ENCODE results near the gene NMD3.

- TF ChIP-seq CTCF (IDR thresholded peaks at IDR 0.05; ENCODE audit: insufficient read depth, low read length) (no peak), POLR2AphosphoS5 (IDR thresholded peaks at IDR 0.05; ENCODE audit: low read depth) (no peak), GABPA (IDR thresholded peaks at IDR 0.05; ENCODE audit: low read depth) (no peak)
These were observed 74.2 kb downstream of the NMD3 start for GRCh38 chr3:161295325-161295724.

Data from HL-60 (cell line).